Transverse colon (tissue), 4 donors: ENCODE measurements around the gene LRCOL1. TPM values are rescaled to one million over a fixed set of nuclear protein-coding genes. Genes with fewer than 3 reads are reported as not detected.
A peak's percentile ranks its signal among the peaks of the same experiment; 100 is the strongest.

ENCODE experiments used
- DNase-seq: peaks from one replicate; pipeline ENCODE4 v3.0.0-alpha.2; 2019
- H3K27ac ChIP-seq, 4 donors: fragments of 200-600 bp; sonication (generic); 2 replicates each; pipeline ENCODE4 v1.5.1; 2016 to 2018; ENCODE audit warnings: inconsistent platforms in 4 of 4
- H3K27me3 ChIP-seq: fragments of 200-600 bp; sonication (generic); 2 replicates; pipeline ENCODE4 v1.5.1; 2017; ENCODE audit warnings: inconsistent platforms
- H3K36me3 ChIP-seq, 4 donors: fragments of 200-600 bp; sonication (generic); 2 replicates each; pipeline ENCODE4 v1.5.1; 2017 to 2019; ENCODE audit warnings: inconsistent platforms in 4 of 4
- H3K4me1 ChIP-seq, 4 donors: fragments of 200-600 bp; sonication (generic); 2 replicates each; pipeline ENCODE4 v1.5.1; 2017 to 2020; ENCODE audit warnings: inconsistent platforms in 4 of 4
- H3K4me3 ChIP-seq, 4 donors: fragments of 200-600 bp; sonication (generic); 1 replicate in 1 of 4; 2 replicates in 3 of 4; pipeline versions ENCODE4 v1.5.1 to v1.6.1; 2017 to 2019; ENCODE audit warnings: inconsistent platforms in 4 of 4
- H3K9me3 ChIP-seq, 2 donors: fragments of 200-600 bp; sonication (generic); 2 replicates each; pipeline ENCODE4 v1.5.1; 2017 to 2019; ENCODE audit warnings: inconsistent platforms in 2 of 2
- CTCF ChIP-seq, 5 experiments: fragments of 200-600 bp in 3 of 5; fragments of 450-650 bp in 2 of 5; sonication (generic) in 3 of 5; IDR thresholded peaks; 1 replicate in 2 of 5; 2 replicates in 3 of 5; pipeline ENCODE4 v1.5.1; 2016 to 2017; ENCODE audit warnings: antibody characterized with exemption in 5 of 5, inconsistent platforms in 3 of 5, mild to moderate bottlenecking in 2 of 5, moderate library complexity in 1 of 5
- EP300 ChIP-seq: sonication (generic); formaldehyde crosslinking; IDR thresholded peaks from one replicate; pipeline ENCODE4 v1.6.1; 2017; ENCODE audit warnings: antibody characterized with exemption, low read depth
- POLR2A ChIP-seq: fragments of 450-650 bp; IDR thresholded peaks from one replicate; pipeline ENCODE4 v1.6.1; 2016; ENCODE audit warnings: antibody characterized with exemption, mild to moderate bottlenecking, moderate library complexity
- POLR2AphosphoS5 ChIP-seq, 3 donors: sonication (generic); formaldehyde crosslinking; IDR thresholded peaks; one replicate each; pipeline ENCODE4 v1.6.1; 2016; ENCODE audit warnings: antibody characterized with exemption in 3 of 3
- WGBS, 2 donors: methylation state at CpG; one replicate each; pipeline ENCODE4 v1.1.5; 2018; ENCODE audit warnings: low coverage in 1 of 2; 5-methylcytosine and 5-hydroxymethylcytosine counted together
- in situ Hi-C, 4 donors: fragments of 200-750 bp; cut with MboI; loops; one replicate each; pipeline versions ENCODE4 v1.15.0 to v1.15.1; 2017; ENCODE audit warnings: low sequenced_read_pairs in 3 of 4, low pct_ligation_motif_present in 1 of 4, low pct_unique_long_range_greater_than_20kb in 1 of 4
- intact Hi-C: fragments of 100-400 bp; cut with DNase I; formaldehyde crosslinking; loops from one replicate; pipeline ENCODE4 v1.15.1; 2023; ENCODE audit warnings: low total_unique reads
- total RNA-seq, 4 donors: library from RNA; depleted of rRNA; stranded (reverse); fragments of >200 nt; gene quantifications; one replicate each; pipeline ENCODE4 v1.1.0, GENCODE V29; 2016

LRCOL1 gene
- total RNA-seq, 4 donors from 2014 or later: not detected

GRCh38 chr12:132562489-132563021 is 47.8 kb downstream of the LRCOL1 start:
- 88 to 90% methylated on average over 2 to 21 of the region's 21 CpGs for WGBS, 2 donors
- Histone ChIP-seq H3K27ac (no peak overlapping the region), H3K27me3 (peaks cover 3% of the 10 kb centered on the region), H3K9me3 (no peaks in the 10 kb centered on the region), H3K36me3 (no peaks in the 10 kb centered on the region), H3K4me3 (no peak overlapping the region), H3K4me1 (peaks cover 10 to 19% (median 15%) of the 10 kb centered on the region in 4 donors)
- intact Hi-C loops: no loop called here
- in situ Hi-C loops: no loop called here
- no peak for TF ChIP-seq CTCF (IDR thresholded peaks at IDR 0.05)
- TF ChIP-seq EP300: no peak
- no peak for TF ChIP-seq POLR2A
- no peak for TF ChIP-seq POLR2AphosphoS5 (IDR thresholded peaks at IDR 0.05)
- DNase-seq: no peak

- Histone ChIP-seq H3K9me3 (no peaks in the 10 kb centered on the region), H3K4me1 (peaks cover 10 to 19% (median 15%) of the 10 kb centered on the region in 4 donors), H3K27ac (no peak overlapping the region), H3K4me3 (no peak overlapping the region), H3K27me3 (peaks cover 3% of the 10 kb centered on the region), H3K36me3 (no peaks in the 10 kb centered on the region)
- in situ Hi-C loops (no loop called here), intact Hi-C loops (no loop called here)
- no peak for DNase-seq
- TF ChIP-seq POLR2AphosphoS5 (IDR thresholded peaks at IDR 0.05): no peak
- no peak for TF ChIP-seq CTCF (IDR thresholded peaks at IDR 0.05)
- no peak for TF ChIP-seq EP300
- TF ChIP-seq POLR2A: no peak
- 67% methylated on average over 20 of the region's 21 CpGs; no CpG with 5 or more reads in 1 of the 2 donors for WGBS, 2 donors
These were observed 48.8 kb downstream of the LRCOL1 start for GRCh38 chr12:132561427-132562156.

GRCh38 chr12:132560614-132561426 is 49.6 kb downstream of the LRCOL1 start:
- intact Hi-C loops: no loop called here
- no peaks in the 10 kb centered on the region for H3K9me3 ChIP-seq
- 5% methylated on average over 38 of the region's 49 CpGs; no CpG with 5 or more reads in 1 of the 2 donors for WGBS, 2 donors
- peak overlapping the region; percentile 41 to 81 (median 64) for H3K27ac ChIP-seq
- peaks cover 10 to 19% (median 15%) of the 10 kb centered on the region in 4 donors for H3K4me1 ChIP-seq
- no peaks in the 10 kb centered on the region for H3K36me3 ChIP-seq
- in situ Hi-C loops: no loop called here
- H3K27me3 ChIP-seq: peaks cover 3% of the 10 kb centered on the region
- no peak for TF ChIP-seq POLR2A
- TF ChIP-seq EP300: no peak
- no peak for TF ChIP-seq POLR2AphosphoS5 (IDR thresholded peaks at IDR 0.05)
- peak; percentile 60 to 81 (median 70) for TF ChIP-seq CTCF (IDR thresholded peaks at IDR 0.05)
- DNase-seq: peak; percentile 73
- H3K4me3 ChIP-seq: peak overlapping the region; percentile 60 to 94 (median 74)

- no peaks in the 10 kb centered on the region for H3K9me3 ChIP-seq
- H3K27ac ChIP-seq: peak overlapping the region; percentile 41 to 81 (median 64)
- in situ Hi-C loops (no loop called here), intact Hi-C loops (no loop called here)
- H3K36me3 ChIP-seq: no peaks in the 10 kb centered on the region
- peak; percentile 46 for DNase-seq
- H3K4me1 ChIP-seq: peaks cover 10 to 19% (median 15%) of the 10 kb centered on the region in 4 donors
- WGBS, 2 donors: 0% methylated on average over 4 of the region's 36 CpGs; no CpG with 5 or more reads in 1 of the 2 donors
- peak overlapping the region; percentile 60 to 94 (median 74) for H3K4me3 ChIP-seq
- TF ChIP-seq EP300 (no peak), CTCF (IDR thresholded peaks at IDR 0.05) (no peak), POLR2AphosphoS5 (IDR thresholded peaks at IDR 0.05) (no peak), POLR2A (no peak)
- H3K27me3 ChIP-seq: peaks cover 3% of the 10 kb centered on the region
These were observed 50.1 kb downstream of the LRCOL1 start for GRCh38 chr12:132560364-132560613.
